Measurements from ENCODE around the gene CDKN1A.
"Not testable (repeated sequence)": the region's sequence is repeated elsewhere in the genome, so short reads cannot be mapped to it uniquely, and the experiment has no call there.

The CDKN1A gene

GRCh38 chr6:36678488-36679042, at the start of gene CDKN1A:
TSS of gene CDKN1A (plus strand) at chr6:36678714. CDS start at chr6:36684102, 5,388 bp downstream.
- DNase-seq (ENCODE audit: low read depth in 3 of 3, low spot score in 1 of 3) = peak; percentile 45 to 63 (median 48)

GRCh38 chr6:36629784-36630183, 48.7 kb upstream of the CDKN1A start:
- no peak for DNase-seq (ENCODE audit: low read depth in 3 of 3, low spot score in 1 of 3)

GRCh38 chr6:36631326-36632011, 47.0 kb upstream of the CDKN1A start:
- DNase-seq (ENCODE audit: low read depth in 3 of 3, low spot score in 1 of 3) = no peak

GRCh38 chr6:36633370-36633769, 45.1 kb upstream of the CDKN1A start:
- DNase-seq (ENCODE audit: low read depth in 3 of 3, low spot score in 1 of 3) = no peak

DNA sequence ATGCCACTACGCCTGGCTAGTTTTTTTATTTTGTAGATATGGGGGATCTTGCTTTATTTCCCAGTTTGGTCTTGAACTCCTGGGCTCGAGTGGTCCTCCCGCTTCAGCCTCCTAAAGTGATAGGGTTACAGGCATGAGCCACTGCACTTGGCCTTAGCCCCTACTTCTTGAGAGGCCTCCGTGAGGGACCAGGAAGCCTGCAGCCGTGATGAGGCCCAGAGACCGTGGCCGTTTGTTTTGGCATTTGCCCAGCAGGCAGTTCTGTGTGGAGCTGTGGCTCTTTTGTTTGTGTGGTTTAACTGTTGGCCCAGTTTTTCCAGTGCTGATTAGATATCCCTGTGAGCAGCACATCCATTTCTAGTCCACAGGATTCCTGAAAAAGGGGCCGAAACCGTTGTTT, 44.6 kb upstream of the CDKN1A start:
- no peak for DNase-seq (ENCODE audit: low read depth in 3 of 3, low spot score in 1 of 3)

DNA sequence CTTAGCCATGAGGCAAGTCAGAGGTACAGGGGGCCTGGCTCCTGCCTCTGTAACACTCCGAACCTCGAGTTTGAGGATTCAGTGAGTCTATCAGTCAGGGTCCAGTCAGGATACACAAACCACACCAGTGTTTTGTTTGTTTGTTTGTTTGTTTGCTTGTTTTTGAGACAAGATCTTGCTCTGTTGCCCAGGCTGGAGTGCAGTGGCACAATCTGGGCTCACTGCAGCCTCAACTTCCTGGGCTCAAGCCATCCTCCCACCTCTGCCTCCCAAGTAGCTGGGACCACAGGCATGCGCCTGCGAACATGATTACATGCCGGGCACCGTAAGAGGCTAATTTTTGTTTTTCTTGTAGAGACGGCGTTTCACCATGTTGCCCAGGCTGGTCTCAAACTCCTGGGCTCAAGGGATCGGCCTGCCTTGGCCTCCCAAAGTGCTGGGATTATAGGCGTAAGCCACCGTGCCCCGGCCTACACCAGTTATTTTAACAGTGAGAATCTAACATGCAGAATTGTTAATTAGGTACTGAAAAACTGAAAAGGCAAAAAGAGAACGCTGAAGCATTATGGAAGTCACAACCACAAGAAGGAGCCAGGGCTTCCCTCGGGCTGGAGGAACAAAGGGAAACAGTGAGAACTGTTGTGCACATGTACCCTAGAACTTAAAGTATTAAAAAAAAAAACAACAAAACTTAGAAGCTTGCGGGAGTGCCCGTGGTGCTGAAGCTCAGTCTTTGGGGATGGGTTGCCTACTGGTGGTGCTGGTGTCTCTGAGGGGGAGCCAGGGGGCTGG, 44.0 kb upstream of the CDKN1A start:
- DNase-seq (ENCODE audit: low read depth in 3 of 3, low spot score in 1 of 3) = no peak

GRCh38 chr6:36636283-36636682, 42.2 kb upstream of the CDKN1A start:
- no peak for DNase-seq (ENCODE audit: low read depth in 3 of 3, low spot score in 1 of 3)

DNA sequence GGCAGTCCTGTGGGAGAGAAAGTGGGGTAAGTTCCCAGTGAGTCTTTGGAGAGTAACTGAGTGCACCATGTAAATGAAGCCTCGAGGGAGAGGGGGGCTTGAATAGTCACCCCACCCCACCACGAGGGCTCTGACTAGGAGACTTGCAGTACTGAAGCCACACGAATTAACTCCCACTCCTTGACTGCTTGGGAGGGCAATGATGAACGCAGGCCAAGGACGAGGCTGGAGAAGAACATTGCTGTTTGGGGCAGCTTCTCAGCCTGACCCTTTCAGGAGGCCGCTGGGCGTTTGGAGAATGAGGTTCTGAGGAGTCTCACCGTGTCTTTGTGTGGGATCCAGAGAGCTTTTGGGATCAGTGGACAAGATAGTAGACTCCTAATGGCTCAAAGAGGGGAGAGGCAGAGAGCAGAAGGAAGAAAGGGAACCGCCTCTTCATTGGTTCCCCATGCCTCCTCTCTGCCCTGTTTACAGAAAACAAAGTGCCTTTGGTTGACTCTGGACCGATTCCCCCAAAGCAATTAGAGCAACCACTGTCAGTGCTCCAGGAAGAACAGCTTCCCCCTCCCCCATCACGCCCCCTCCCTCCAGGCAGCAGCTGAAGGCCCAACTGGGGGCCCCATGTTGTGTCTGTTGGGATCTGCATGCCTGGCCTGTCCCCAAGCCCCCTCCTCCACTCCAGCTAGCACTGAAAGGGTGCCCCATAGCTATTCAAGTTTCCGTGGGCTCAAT, 41.7 kb upstream of the CDKN1A start:
- DNase-seq (ENCODE audit: low read depth in 3 of 3, low spot score in 1 of 3) = no peak

GRCh38 chr6:36638579-36638978, 39.9 kb upstream of the CDKN1A start:
- DNase-seq (ENCODE audit: low read depth in 3 of 3, low spot score in 1 of 3) = no peak

- DNase-seq (ENCODE audit: low read depth in 3 of 3, low spot score in 1 of 3) = no peak
These were observed 39.2 kb upstream of the CDKN1A start for GRCh38 chr6:36639171-36639808.

- no peak for DNase-seq (ENCODE audit: low read depth in 3 of 3, low spot score in 1 of 3)
These were observed 37.0 kb upstream of the CDKN1A start for GRCh38 chr6:36641543-36641942.

DNA sequence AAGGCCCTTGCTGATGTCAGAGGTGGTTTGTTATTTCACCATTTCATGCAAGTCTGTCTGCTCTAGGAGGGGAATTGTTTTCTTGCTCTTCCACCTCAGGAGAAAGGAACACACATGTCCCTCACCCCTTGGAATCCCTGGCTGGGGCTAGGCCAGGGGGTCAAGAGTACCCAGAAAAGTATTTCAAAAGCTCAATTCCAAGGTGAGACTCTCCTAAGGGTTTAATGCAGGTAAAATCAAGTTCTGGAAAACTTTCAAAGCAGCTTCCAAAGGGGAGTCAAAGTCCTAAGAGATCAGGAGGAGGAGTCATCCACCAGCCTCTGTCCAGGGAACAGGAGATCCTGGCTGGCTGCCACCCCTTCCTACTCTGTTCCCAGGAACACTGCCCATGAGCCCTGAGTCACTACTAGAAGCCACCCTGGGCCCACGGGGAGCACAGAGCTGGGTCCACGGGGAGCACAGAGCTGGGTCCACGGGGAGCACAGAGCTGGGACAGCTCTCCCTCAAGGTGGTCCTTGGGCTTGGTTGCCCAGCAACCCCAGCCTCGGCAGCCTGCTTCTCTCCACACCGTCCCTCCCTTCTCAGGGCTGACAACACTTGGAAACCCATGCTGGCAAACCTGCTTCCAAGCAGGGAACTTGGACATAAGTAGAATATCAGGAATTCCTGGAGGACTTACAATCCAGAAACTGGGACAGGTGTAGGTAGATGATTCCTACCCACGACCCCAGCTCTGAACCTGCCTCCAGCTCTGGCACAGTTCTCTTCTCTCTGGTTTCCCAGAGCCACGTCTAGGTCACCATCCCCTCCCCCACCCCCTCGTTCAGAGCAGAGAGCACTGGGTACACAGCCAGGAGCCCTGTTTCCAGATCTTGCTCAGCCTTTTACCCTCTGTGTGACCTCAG, 35.3 kb upstream of the CDKN1A start:
- no peak for DNase-seq (ENCODE audit: low read depth in 3 of 3, low spot score in 1 of 3)

- DNase-seq (ENCODE audit: low read depth in 3 of 3, low spot score in 1 of 3) = no peak
These were observed 34.5 kb upstream of the CDKN1A start for GRCh38 chr6:36643977-36644376.

DNA sequence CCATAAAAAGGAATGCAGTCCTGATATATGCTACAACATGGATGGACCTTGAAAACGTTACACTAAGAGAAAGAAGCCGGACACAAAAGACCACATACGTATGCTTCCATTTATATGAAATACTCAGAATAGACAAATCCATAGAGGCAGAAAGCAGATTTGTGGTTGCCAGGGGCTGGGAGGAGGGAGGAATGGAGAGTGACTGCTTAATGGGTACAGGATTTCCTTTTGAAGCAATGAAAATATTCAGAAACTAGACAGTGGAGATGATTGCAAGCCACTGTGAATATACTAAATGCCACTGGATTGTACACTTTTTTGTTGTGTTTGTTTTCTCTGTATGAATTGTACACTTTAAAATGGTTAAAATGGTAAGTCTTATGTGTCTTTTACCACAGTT, 29.4 kb upstream of the CDKN1A start:
- DNase-seq (ENCODE audit: low read depth in 3 of 3, low spot score in 1 of 3) = no peak

- DNase-seq (ENCODE audit: low read depth in 3 of 3, low spot score in 1 of 3) = no peak
These were observed 28.6 kb upstream of the CDKN1A start for GRCh38 chr6:36649701-36650484.

- DNase-seq (ENCODE audit: low read depth in 3 of 3, low spot score in 1 of 3) = no peak
These were observed 27.6 kb upstream of the CDKN1A start for GRCh38 chr6:36650848-36651478.

DNA sequence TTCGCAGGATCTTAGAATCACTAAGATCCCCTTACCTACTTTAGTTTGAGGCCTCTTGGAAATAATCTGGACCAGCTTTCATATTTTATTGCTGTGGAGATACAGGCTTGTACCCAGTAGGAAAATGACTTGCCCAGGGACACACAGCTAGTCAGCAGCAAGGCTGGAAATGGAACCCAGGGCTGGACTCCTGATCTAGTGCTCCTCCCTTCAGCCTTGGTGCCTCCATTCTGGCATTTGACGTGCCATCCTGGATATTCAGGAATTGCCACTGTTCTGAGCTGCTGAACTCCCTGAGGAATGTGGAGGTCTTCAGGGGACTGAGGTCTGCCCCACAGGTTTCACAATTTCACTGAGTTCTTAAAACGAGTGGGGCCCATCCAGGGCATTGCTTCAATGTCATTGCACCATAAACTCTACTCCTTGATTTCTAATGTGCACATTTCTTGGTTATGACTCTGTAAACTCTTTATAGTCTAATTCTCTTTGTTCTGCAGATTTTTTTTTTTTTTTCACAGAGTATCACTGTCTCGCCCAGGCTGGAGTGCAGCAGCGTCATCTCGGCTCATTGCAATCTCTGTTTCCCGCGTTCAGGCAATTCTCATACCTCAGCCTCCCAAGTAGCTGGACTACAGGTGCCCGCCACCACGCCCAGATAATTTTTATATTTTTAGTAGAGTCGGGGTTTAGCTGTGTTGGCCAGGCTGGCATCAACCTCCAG, 26.7 kb upstream of the CDKN1A start:
- no peak for DNase-seq (ENCODE audit: low read depth in 3 of 3, low spot score in 1 of 3)

DNA sequence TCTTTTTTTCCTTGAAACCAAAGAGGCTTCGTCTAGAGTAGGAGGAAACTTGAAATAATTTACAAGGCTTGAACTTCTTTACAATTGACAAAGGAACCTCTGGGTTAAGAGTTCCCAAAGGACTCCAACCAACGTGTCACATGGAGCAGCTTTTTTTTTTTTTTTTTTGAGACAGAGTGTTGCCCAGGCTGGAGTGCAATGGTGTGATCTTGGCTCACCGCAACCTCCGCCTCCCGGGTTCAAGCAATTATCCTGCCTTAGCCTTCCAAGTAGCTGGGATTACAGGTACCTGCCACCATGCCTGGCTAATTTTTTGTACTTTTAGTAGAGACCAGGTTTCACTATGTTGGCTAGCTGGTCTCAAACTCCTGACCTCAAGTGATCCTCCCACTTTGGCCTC, 24.0 kb upstream of the CDKN1A start:
- not testable (repeated sequence) for DNase-seq (ENCODE audit: low read depth in 3 of 3, low spot score in 1 of 3)

Measured in stimulated activated CD4-positive, alpha-beta T cell treated with anti-CD3 and anti-CD28 coated beads, TNF-alpha, amount 100 ng/mL, for 1 hour (primary cell).